GM12875 (cell line): Measurements from ENCODE around the gene SHISAL2A.

ENCODE experiments used
- H3K4me3 ChIP-seq: one replicate; pipeline ENCODE4 v1.5.1; 2011; ENCODE audit warnings: low read depth, low read length, control low read depth
- TF ChIP-seq, protein P1 (sequence below): IDR thresholded peaks from 2 replicates; pipeline ENCODE4 v1.5.1; 2011; ENCODE audit warnings: low read depth, mild to moderate bottlenecking, control low read depth, inconsistent platforms, low read length, moderate library complexity, borderline replicate concordance; ENCODE audit not compliant: insufficient read depth

Gene SHISAL2A

DNA sequence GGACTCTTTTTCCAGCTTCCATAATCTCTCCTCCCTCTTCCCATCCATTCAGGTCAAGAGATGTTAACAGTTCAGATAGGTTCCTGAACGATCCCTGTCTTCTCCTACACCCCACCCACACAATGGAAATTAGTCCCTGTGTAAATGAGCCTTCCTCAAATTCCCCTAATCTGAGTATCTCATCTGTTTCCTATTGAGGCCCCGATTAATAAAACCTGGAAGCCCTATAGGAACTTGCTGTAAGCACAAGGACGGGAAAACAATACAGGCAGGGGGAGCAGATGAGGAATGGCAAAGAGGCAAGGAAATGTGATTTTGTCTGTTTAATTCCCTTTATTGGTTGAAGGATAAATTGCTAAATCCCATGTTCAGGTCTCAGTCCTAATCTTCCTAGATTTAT, 37.9 kb upstream of the SHISAL2A start:
- TF ChIP-seq, protein P1, sequence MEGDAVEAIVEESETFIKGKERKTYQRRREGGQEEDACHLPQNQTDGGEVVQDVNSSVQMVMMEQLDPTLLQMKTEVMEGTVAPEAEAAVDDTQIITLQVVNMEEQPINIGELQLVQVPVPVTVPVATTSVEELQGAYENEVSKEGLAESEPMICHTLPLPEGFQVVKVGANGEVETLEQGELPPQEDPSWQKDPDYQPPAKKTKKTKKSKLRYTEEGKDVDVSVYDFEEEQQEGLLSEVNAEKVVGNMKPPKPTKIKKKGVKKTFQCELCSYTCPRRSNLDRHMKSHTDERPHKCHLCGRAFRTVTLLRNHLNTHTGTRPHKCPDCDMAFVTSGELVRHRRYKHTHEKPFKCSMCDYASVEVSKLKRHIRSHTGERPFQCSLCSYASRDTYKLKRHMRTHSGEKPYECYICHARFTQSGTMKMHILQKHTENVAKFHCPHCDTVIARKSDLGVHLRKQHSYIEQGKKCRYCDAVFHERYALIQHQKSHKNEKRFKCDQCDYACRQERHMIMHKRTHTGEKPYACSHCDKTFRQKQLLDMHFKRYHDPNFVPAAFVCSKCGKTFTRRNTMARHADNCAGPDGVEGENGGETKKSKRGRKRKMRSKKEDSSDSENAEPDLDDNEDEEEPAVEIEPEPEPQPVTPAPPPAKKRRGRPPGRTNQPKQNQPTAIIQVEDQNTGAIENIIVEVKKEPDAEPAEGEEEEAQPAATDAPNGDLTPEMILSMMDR = no peak
- H3K4me3 ChIP-seq = no peak overlapping the region

DNA sequence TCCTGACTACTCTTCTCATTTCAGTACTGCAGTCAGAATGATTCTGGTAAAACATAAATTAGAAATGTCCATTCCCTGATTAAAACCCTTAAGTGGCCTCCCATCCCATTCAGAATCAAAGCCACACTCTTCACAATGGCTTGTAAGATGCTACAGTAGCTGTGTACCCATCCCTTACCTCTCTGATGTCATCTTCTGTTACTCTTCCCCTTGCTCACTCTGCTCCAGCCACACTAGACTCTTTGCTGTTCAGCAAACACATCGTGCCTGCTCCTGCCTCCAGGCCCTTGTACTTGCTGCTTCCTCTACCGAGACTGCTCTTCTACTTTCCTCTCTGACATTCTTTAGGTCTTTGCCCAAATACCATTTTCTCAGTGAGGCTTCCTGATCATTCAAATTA, 35.1 kb upstream of the SHISAL2A start:
- no peak overlapping the region for H3K4me3 ChIP-seq
- TF ChIP-seq, protein P1 = no peak

DNA sequence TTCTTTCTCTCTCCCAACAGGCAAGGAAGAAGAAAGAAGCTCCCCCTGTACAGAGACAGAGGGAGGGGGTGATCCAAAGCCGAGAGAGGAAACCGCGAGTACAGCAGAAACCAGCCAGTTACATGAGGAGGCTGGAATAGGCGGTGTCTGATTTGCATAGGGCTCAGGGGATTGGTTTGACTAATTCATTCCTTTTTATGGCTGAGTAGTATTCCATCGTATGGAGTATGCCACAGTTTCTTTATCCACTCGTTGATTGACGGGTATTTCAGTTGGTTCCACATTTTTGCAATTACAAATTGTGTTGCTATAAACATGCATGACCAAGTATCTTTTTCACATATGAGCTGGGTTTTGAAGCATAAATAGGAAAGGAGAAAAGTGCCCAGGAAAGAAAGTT, 34.2 kb upstream of the SHISAL2A start:
- TF ChIP-seq, protein P1 = no peak
- H3K4me3 ChIP-seq = no peak overlapping the region

DNA sequence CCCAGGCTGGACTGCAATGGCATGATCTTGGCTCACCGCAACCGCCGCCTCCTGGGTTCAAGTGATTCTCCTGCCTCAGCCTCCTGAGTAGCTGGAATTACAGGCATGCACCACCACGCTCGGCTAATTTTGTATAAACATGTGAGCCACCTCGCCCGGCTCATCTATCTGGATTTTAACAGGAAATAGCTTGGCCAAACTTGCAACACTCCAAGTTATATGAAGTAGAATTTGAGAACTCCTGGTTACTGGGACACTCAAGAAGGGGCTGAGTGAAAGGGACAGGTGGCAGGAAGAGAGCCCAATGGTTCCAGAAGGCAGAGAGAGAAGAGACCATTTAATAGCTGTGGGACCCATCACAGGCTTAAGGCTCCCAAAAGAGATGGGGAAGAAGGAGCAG, 33.7 kb upstream of the SHISAL2A start:
- TF ChIP-seq, protein P1 = no peak
- H3K4me3 ChIP-seq = no peak overlapping the region

DNA sequence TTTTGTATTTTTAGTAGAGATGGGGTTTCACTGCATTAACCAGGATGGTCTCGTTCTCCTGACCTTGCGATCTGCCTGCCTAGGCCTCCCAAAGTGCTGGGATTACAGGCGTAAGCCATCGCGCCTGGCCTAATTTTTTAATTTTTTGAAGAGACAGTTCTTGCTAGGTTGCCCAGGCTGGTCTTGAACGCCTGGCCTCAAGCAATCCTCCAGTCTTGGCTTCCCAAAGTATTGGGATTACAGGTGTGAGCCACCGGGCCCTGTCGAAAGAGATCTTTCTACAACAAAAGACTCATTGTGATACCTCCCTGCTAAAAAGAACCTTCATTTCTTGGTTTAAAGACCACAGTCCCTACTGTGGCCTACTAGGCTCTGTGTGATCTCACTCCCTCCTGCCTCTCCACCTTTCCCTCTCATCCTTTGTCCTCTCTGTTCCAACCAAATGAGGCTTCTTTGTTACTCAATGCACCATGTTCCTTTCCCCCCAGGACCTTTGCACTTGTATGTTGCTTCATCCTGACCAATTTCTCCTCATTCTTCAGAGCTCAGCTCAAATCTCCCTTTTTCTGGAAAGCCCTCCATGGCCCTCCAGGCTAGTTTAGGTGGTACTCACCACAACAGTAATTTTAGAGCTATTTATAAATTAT, 32.3 kb upstream of the SHISAL2A start:
- TF ChIP-seq, protein P1 = no peak
- H3K4me3 ChIP-seq = no peak overlapping the region

DNA sequence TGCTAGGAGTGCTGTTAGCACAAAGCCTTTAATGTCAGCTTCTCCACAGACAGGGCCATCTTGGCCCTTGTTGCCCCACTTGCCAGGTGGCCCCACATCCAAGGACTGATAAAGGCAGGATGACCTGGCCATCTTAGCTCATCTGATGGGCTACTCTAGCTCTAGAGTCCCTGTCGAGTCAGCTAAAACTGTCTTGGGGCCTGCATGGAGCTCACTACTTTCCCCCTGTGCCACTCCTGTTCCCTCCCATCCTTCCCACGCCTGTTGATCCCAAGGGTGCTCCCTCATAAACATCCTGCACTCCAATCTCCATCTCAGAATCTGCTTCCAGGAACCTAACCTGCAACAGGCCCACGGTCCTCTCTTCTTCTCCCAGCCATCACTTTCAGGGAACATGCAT, 31.4 kb upstream of the SHISAL2A start:
- TF ChIP-seq, protein P1 = no peak
- no peak overlapping the region for H3K4me3 ChIP-seq
